Fibroblast of peridontal ligament (primary cell): ENCODE results near the gene APBA2.
A peak's percentile ranks its signal among the peaks of the same experiment; 100 is the strongest.
"Not testable (repeated sequence)": the region's sequence is repeated elsewhere in the genome, so short reads cannot be mapped to it uniquely, and the experiment has no call there.

ENCODE experiments used
- DNase-seq: peaks from one replicate; pipeline ENCODE4 v3.0.0-alpha.2; 2010; ENCODE audit errors: extremely low read depth

The APBA2 gene

DNA sequence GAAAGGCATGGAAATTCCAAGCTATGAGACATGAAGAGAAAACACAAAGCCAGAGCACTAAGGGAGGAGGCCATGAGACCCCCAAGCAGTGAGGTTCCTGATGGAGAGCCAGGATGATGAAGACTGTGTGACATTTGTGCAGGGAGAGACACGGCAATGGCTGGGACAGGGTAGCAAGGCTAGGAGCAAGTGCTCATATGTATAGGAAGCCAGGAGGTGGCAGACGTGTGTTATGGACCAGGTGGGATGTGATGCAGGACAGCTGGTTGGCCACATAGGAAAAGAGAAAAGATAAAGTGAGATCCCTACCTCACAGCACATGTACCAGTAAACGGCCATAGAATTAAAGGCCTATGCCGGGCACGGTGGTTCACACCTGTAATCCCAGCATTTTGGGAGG is 112.7 kb downstream of the APBA2 start:
- no peak for DNase-seq

- no peak for DNase-seq
These were observed 117.5 kb downstream of the APBA2 start for GRCh38 chr15:29003191-29003839.

GRCh38 chr15:29003840-29004233 is 118.1 kb downstream of the APBA2 start:
- no peak for DNase-seq

DNA sequence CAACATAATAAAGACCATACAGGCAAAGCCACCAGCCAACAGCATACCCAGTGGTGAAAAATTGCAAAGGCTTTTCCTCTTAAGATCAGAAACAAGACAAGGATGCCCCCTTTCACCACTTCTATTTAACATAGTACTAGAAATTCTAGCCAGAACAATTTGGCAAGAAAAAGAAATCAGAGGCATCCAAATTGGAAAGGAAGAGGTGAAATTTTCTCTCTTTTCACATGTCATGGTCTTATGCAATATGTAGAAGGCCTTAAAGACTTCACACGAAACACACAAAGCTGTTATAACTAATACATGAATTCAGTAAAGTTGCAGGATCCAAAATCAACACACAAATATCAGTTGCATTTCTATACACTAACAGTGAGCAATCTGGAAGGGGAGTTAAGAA is 120.2 kb downstream of the APBA2 start:
- no peak for DNase-seq

DNA sequence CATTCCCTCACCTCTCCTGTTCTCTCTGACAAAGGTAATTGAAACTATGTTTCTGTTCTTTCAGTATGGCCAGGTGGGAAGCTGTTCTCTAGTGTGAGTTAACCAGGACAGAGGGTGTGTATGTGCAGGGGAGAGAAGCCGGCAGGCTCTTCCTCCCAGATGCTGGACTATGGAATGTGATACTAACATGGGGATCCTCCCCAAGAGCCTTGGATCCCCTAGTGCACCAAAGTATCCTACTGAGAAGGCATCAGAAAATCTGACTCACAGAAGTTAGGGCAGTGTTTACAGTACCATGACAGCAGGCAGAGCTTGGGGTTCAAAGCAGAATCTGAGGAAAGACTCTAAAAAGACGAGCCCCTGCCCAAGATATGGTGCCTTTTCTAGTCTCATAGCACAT is 123.1 kb downstream of the APBA2 start:
- no peak for DNase-seq

DNA sequence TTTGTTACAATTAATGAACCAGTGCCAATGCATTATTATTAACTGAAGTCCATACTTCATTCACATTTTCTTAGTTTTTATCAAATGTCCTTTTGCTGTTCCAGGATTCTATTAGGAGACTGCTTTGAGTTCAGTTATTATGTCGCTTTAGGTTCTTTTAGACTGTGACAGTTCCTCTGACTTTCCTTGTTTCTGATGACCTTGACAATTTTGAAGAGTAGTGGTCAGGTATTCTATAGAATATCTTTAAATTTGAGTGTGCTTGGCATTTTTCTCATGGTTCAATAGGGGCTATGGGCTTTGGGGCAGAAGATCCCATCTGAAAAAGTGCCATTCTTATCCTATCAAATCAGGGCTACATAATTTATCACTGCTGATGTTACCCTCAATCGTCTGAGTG is 126.3 kb downstream of the APBA2 start:
- no peak for DNase-seq

DNA sequence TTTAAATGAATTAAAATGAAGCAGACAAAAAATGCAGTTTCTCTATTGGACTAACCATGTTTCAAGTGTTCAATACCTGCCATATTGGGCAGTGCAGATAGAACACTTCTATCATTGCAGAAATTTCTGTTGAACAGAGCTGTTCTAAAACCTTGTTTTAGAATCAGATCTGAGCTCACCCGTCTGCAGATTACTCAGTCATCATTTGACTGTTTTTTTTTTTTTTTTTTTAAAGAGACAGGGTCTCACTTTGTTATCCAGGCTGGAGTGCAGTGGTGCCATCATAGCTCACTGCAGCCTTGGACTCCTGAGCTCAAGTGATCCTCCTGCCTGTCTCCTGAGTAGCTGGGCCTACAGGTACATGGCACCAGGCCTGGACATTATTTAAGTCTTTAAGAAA is 128.7 kb downstream of the APBA2 start:
- DNase-seq, result no peak

- DNase-seq, result no peak
These were observed 130.7 kb downstream of the APBA2 start for GRCh38 chr15:29016518-29016917.

DNA sequence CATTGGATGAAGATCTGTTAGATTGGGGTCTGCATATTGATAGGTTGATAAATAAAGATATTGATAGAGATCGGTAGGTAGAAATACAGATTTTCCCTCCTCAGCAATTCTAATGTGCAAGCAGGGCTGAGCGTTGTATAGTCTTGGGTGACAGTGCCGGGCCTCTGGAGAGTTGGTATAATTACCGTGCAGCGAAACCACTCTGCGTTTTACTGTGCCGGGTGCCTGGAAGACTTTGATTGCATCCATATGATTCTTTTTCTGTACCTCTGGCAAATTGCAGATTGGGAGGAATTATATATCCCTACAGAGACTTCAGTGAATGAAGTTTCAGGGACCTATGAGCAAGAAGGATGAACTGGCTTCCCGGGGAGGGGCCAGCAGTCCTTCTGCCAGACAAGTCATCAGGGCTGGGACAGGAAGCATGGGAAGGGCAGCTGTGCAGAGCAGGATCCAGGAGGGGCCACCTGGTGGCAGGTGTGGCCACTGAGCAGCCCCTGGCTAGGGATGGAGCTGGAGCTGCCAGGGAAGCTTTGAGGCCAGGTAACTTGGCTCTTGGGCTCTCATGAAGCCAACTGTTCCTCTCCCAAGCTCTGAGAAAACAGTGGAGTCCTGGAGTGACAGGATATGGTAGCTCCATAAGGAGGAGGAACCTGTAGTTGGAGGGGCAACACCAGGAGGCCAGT is 132.5 kb downstream of the APBA2 start:
- DNase-seq, result no peak

DNA sequence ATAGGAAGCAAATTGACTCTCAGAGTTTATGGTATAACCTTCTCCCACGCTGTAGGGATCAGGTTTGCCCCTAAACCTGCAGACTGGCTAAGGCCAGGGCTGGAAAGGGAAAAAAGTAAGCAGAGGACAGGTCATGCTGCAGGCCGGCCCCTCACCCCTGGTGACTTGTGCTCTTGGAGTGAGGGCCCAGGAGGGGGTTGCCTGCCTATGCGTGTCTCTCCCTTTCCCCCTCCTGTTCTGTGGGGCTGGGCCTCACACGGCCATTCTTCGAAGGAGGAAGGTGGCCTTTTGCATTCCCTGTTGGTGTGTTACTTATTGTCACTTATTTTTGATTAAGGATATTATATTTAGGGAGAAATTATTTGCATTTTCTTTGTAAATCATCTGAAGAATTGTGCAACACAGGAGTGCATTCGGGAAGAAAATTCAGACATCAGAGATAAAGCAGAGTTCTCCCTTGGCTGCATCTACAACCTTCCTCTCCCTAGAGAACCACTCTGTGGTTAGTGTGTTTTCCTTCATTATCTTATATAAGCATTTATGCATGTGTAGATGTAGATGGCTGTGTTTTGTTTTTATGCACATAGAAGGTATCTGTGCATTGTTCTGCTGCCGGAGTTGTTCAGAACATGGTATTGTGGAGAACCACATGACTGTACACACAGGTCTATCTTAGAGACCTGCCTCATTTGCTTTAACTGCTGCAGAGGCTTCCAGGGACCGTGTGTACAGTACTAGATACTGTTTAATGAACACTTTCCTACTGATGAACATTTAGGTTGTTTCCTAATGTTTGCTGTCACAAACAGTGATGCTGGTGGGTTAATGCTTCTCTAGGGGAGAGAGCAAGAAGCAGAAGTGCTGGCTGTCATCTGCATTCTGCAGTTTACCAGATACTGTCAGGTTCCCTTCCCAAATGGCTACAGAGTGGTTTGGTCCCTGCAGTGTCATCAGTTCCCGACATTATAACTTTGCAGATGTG is 133.5 kb downstream of the APBA2 start:
- no peak for DNase-seq

DNA sequence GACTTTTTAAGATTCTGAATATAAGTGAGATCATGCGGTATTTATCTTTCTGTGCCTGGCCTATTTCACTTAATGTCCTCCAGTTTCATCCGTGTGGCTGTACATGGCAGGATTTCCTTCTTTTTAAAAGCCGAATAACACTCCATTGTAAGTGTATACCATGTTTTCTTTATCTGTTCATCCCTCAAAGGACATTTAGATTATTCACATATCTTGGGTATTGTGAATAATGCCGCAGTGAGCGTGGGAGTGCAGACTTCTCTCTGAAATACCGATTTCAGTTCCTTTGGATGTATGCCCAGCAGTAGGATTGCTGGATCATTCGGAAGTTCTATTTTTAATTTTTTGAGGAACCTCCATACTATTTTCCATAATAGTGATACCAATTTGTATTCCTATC is 136.1 kb downstream of the APBA2 start:
- no peak for DNase-seq

DNA sequence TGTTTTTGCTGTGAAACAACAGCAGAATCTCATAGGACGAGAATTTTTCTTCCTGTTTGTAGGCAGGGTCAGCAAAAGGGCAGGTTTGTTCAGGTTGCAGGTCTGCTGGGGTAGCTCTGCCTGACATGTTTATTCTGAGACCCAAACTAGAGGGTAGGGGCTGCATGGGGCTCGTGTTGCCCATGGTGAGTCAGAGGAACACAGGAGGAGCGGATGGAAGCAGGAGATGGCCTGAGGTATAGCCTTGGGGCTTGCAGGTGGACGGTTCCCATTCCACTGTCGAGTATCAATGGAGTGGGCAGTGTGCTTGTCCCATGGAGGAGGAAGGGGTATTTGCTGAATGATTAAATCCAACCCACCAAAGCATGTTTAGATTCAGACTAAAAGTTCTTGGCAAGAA is 138.9 kb downstream of the APBA2 start:
- no peak for DNase-seq

GRCh38 chr15:29025411-29025810 is 139.6 kb downstream of the APBA2 start:
- DNase-seq, result not testable (repeated sequence)

- DNase-seq, result not testable (repeated sequence)
These were observed 142.4 kb downstream of the APBA2 start for GRCh38 chr15:29028158-29028557.

- no peak for DNase-seq
These were observed 143.9 kb downstream of the APBA2 start for GRCh38 chr15:29029651-29030195.

DNA sequence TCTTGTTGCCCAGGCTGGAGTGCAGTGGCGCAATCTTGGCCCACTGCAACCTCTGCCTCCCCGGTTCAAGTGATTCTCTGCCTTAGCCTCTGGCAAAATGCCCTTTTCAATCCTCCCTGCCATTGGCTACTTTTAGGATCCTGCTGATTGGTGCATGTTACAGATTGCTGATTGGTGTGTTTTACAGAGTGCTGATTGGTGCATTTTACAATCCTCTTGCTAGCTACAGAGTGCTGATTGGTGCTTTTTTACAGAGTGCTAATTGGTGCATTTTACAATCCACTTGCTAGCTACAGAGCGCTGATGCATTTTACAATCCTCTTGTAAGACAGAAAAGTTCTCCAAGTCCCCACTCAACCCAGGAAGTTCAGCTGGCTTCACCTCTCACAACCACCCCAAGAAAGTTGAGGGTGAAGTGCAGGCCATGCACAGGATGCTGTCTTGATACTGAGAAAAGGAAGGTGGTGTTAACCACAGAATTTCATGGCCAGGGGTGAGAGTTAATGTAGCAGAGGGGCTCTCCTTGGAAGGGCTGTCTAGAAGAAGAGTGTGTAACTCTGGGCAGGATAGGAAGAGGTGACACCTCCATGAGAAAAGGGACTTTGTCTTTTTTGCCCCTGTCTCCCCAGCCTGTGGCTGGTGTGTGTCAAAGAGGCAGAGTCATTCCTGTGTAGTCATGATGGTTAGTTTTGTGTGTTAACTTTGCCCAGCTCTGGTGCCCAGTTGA is 145.9 kb downstream of the APBA2 start:
- no peak for DNase-seq

- DNase-seq, result no peak
These were observed 146.5 kb downstream of the APBA2 start for GRCh38 chr15:29032229-29032625.

- no peak for DNase-seq
These were observed 147.0 kb downstream of the APBA2 start for GRCh38 chr15:29032751-29033150.

DNA sequence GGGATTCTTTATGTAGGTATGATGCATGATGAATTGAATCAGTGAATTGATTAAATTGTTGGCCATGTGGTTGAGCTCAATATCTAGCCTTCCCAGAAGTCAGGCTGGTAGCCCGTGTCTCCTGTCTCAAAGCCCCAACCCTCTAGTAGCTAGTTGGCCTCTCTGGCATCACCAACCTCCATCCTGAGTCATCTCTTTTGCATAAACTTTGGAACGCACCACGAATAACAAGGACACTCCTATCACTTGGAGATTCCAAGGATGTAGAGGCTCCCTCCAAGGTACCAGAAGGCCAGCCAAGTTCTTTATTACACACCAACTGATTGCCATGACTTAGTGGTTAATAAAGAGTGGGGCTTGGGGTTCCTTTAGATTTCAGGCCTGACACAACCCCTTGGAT is 148.4 kb downstream of the APBA2 start:
- DNase-seq, result peak; percentile 23

DNA sequence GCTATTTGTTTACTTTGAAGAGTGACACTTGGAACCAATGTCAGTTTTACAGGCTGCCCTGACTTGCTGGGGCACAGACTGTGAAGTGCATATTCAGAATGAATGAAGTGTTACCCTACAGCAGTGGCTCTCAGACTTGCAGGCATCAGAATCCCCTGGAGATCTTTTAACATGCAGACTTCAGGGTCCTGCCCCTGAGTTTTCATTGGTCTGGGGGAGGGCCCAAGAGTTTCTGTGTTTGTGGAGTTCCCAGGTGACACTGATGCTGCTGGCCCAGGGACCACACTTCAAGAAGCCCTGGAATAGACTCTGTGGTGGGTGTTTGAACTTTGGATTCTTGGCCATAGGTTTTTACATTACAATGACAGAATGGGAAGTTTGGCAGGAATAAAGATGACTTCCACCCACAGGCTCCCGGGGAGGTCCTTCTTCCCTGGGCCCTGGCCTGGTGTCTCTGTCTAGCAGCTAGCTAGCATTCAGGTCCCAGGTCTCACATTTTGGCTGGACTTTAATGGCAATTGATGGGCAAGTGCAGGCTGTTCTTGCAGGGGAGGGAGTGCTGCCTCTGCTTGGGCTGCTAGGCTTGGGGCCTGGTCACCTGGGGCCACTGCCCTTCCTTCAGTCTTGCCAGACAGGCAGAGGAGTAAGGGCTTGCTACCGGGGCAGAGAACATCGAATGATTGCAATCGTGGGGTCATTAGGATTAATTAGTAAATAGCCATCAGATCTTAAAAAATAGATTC is 149.0 kb downstream of the APBA2 start:
- no peak for DNase-seq
